ENCODE results near the gene DDX49.

GRCh38 chr19:18931316-18932162 lies 12.0 kb downstream of the DDX49 start:
- TF ChIP-seq EZH2 (IDR thresholded peaks at IDR 0.05; ENCODE audit: insufficient read depth, poor library complexity, severe bottlenecking) (no peak), EZH2phosphoT487 (IDR thresholded peaks at IDR 0.05; ENCODE audit: insufficient read depth, low read depth) (no peak)

Measured in GM23248 (cell line).